HCT116 (cell line): ENCODE measurements around the gene ACADVL.

Experiments used
- ATF3 ChIP-seq: IDR thresholded peaks from 2 replicates; pipeline ENCODE4 v1.6.1; 2012
- CEBPB ChIP-seq: IDR thresholded peaks from 2 replicates; pipeline ENCODE4 v1.6.1; 2012; ENCODE audit warnings: low read depth
- CTCF ChIP-seq, 3 experiments: fragments of 200-600 bp in 1 of 3; sonication (generic) in 1 of 3; IDR thresholded peaks in 2 of 3; conservative IDR thresholded peaks in 1 of 3; 2 replicates each; pipeline ENCODE4 v1.5.1; 2012 to 2017; ENCODE audit warnings: low read depth in 2 of 3, low read length in 2 of 3, antibody characterized with exemption in 1 of 3, borderline replicate concordance in 1 of 3, control low read depth in 1 of 3, mild to moderate bottlenecking in 1 of 3, mixed read lengths in 1 of 3, mixed run types in 1 of 3, moderate library complexity in 1 of 3; ENCODE audit not compliant: insufficient read depth in 1 of 3
- EGR1 ChIP-seq: IDR thresholded peaks from 2 replicates; pipeline ENCODE4 v1.6.1; 2012; ENCODE audit warnings: low read depth
- EZH2 ChIP-seq: fragments of 200-600 bp; sonication (generic); IDR thresholded peaks from 2 replicates; pipeline ENCODE4 v1.6.1; 2017; ENCODE audit warnings: antibody characterized with exemption, mixed run types
- EZH2phosphoT487 ChIP-seq: fragments of 200-600 bp; IDR thresholded peaks from 2 replicates; pipeline ENCODE4 v1.6.1; 2018; ENCODE audit warnings: antibody characterized with exemption, borderline replicate concordance
- REST ChIP-seq: IDR thresholded peaks from 2 replicates; pipeline ENCODE4 v1.6.1; 2012; ENCODE audit warnings: low read depth

- TF ChIP-seq CTCF (IDR thresholded peaks at IDR 0.05 in 2 of 3, conservative IDR thresholded peaks at IDR 0.05 in 1 of 3; ENCODE audit: borderline replicate concordance in 1 of 3, insufficient read depth in 1 of 3, low read depth in 2 of 3, low read length in 2 of 3) = no peak
- no peak for TF ChIP-seq CEBPB
- TF ChIP-seq EZH2 = no peak
- no peak for TF ChIP-seq EZH2phosphoT487
- no peak for TF ChIP-seq ATF3
- no peak for TF ChIP-seq EGR1
- TF ChIP-seq REST = no peak
These were observed 34.8 kb downstream of the ACADVL start for GRCh38 chr17:7254511-7254910.
